Astrocyte (in vitro differentiated cells and primary cell): Measurements from ENCODE around the gene SHC3. TPM values are rescaled to one million over a fixed set of nuclear protein-coding genes. Genes with fewer than 3 reads are reported as not detected.

ENCODE experiments used
- DNase-seq: peaks from one replicate; pipeline ENCODE4 v3.0.0-alpha.2; 2010; ENCODE audit warnings: low read depth
- FAIRE-seq: peaks from 2 replicates; lab custom pipeline; 2011; peaks lifted over from hg19 to GRCh38; lab: Jason Lieb, UNC
- H2AFZ ChIP-seq: 2 replicates; pipeline ENCODE4 v1.6.0; 2012; ENCODE audit warnings: low read depth, low read length, inconsistent platforms
- H3K27ac ChIP-seq: 2 replicates; pipeline ENCODE4 v1.5.1; 2011; ENCODE audit warnings: low read depth, low read length, inconsistent platforms
- H3K27me3 ChIP-seq: 2 replicates; pipeline ENCODE4 v1.6.0; 2011; ENCODE audit warnings: low read length, inconsistent platforms; ENCODE audit not compliant: insufficient read depth
- H3K36me3 ChIP-seq: 2 replicates; pipeline ENCODE4 v1.5.1; 2011; ENCODE audit warnings: low read length, inconsistent platforms; ENCODE audit not compliant: insufficient read depth
- H3K4me1 ChIP-seq: 2 replicates; pipeline ENCODE4 v1.5.1; 2011; ENCODE audit warnings: low read length, inconsistent platforms; ENCODE audit not compliant: insufficient read depth
- H3K4me2 ChIP-seq: 2 replicates; pipeline ENCODE4 v1.6.0; 2012; ENCODE audit warnings: low read length, inconsistent platforms
- H3K4me3 ChIP-seq: 2 replicates; pipeline ENCODE4 v1.5.1; 2011; ENCODE audit warnings: low read depth, mild to moderate bottlenecking, low read length, inconsistent platforms; ENCODE audit not compliant: insufficient read depth
- H3K79me2 ChIP-seq: 2 replicates; pipeline ENCODE4 v1.6.0; 2012; ENCODE audit warnings: mild to moderate bottlenecking, low read length, inconsistent platforms; ENCODE audit not compliant: insufficient read depth
- H3K9ac ChIP-seq: 2 replicates; pipeline ENCODE4 v1.6.0; 2012; ENCODE audit warnings: mild to moderate bottlenecking, low read length, inconsistent platforms
- H3K9me3 ChIP-seq: 2 replicates; pipeline ENCODE4 v1.5.1; 2012; ENCODE audit warnings: low read depth, mild to moderate bottlenecking, low read length, inconsistent platforms; ENCODE audit not compliant: insufficient read depth
- H4K20me1 ChIP-seq: 2 replicates; pipeline ENCODE4 v1.6.0; 2012; ENCODE audit warnings: low read length, inconsistent platforms; ENCODE audit not compliant: insufficient read depth
- H3K27ac Mint-ChIP-seq: one replicate; pipeline ENCODE4 v1.8.0; 2021; ENCODE audit warnings: mild to moderate bottlenecking, mixed read lengths; ENCODE audit not compliant: unreplicated experiment
- H3K27me3 Mint-ChIP-seq: one replicate; pipeline ENCODE4 v1.8.0; 2021; ENCODE audit warnings: low read depth, mixed read lengths; ENCODE audit not compliant: unreplicated experiment
- H3K36me3 Mint-ChIP-seq: one replicate; pipeline ENCODE4 v1.8.0; 2021; ENCODE audit warnings: low read depth, mixed read lengths; ENCODE audit not compliant: unreplicated experiment
- H3K4me1 Mint-ChIP-seq: one replicate; pipeline ENCODE4 v1.8.0; 2021; ENCODE audit warnings: low read depth, mixed read lengths; ENCODE audit not compliant: unreplicated experiment
- H3K4me3 Mint-ChIP-seq: one replicate; pipeline ENCODE4 v1.8.0; 2021; ENCODE audit warnings: mild to moderate bottlenecking, moderate library complexity, mixed read lengths; ENCODE audit not compliant: unreplicated experiment
- H3K9me3 Mint-ChIP-seq: one replicate; pipeline ENCODE4 v1.8.0; 2021; ENCODE audit warnings: mild to moderate bottlenecking, mixed read lengths; ENCODE audit not compliant: unreplicated experiment
- EZH2 ChIP-seq: IDR thresholded peaks from 2 replicates; pipeline ENCODE4 v1.6.1; 2012; ENCODE audit warnings: mild to moderate bottlenecking, low read length, inconsistent platforms; ENCODE audit not compliant: insufficient read depth
- total RNA-seq: library from RNA; stranded (reverse); gene quantifications from 2 replicates; pipeline ENCODE4 v1.2.1, GENCODE V29; 2021
- TF ChIP-seq, protein P1 (sequence below): IDR thresholded peaks from 2 replicates; pipeline ENCODE4 v1.5.1; 2011; ENCODE audit warnings: low read depth, mild to moderate bottlenecking, inconsistent platforms, low read length, moderate library complexity; ENCODE audit not compliant: insufficient read depth

The SHC3 gene
- total RNA-seq, 1 donor from 2014 or later: 4.6 TPM

DNA sequence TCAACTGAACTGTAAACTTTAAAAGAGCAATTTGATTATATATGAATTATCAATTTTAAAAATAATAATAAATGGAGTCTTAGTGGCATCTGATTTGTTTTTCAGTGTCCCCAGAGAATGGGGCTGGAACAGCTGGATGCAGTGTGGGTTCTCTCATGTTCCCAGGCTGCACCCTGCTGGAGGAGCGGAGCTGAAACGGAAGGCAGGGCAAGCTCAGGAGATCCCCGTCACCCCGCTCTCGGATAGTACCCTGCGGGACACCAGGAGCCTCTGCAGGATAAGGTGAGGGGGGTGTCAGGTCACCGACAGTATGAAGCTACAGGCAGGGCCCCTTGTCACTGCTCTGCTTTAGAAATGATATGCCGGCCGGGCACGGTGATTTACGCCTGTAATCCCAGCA, 130.0 kb downstream of the SHC3 start:
- peaks cover 26% of the 10 kb centered on the region for H3K36me3 ChIP-seq
- no peaks in the 10 kb centered on the region for H3K4me1 ChIP-seq
- no peaks in the 10 kb centered on the region for H3K9me3 Mint-ChIP-seq
- H3K4me2 ChIP-seq: no peak overlapping the region
- TF ChIP-seq, protein P1, sequence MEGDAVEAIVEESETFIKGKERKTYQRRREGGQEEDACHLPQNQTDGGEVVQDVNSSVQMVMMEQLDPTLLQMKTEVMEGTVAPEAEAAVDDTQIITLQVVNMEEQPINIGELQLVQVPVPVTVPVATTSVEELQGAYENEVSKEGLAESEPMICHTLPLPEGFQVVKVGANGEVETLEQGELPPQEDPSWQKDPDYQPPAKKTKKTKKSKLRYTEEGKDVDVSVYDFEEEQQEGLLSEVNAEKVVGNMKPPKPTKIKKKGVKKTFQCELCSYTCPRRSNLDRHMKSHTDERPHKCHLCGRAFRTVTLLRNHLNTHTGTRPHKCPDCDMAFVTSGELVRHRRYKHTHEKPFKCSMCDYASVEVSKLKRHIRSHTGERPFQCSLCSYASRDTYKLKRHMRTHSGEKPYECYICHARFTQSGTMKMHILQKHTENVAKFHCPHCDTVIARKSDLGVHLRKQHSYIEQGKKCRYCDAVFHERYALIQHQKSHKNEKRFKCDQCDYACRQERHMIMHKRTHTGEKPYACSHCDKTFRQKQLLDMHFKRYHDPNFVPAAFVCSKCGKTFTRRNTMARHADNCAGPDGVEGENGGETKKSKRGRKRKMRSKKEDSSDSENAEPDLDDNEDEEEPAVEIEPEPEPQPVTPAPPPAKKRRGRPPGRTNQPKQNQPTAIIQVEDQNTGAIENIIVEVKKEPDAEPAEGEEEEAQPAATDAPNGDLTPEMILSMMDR: no peak
- no peak for TF ChIP-seq EZH2
- H3K4me3 Mint-ChIP-seq: no peak overlapping the region
- FAIRE-seq (no peak), DNase-seq (no peak)
- H3K79me2 ChIP-seq: no peaks in the 10 kb centered on the region
- H3K4me1 Mint-ChIP-seq: no peaks in the 10 kb centered on the region
- no peaks in the 10 kb centered on the region for H3K27me3 Mint-ChIP-seq
- no peak overlapping the region for H3K27ac ChIP-seq
- no peak overlapping the region for H3K4me3 ChIP-seq
- H3K36me3 Mint-ChIP-seq: peaks cover 5% of the 10 kb centered on the region
- no peaks in the 10 kb centered on the region for H3K27me3 ChIP-seq
- H3K9ac ChIP-seq: no peak overlapping the region
- no peaks in the 10 kb centered on the region for H3K9me3 ChIP-seq
- no peak overlapping the region for H2AFZ ChIP-seq
- no peaks in the 10 kb centered on the region for H4K20me1 ChIP-seq
- no peak overlapping the region for H3K27ac Mint-ChIP-seq

DNA sequence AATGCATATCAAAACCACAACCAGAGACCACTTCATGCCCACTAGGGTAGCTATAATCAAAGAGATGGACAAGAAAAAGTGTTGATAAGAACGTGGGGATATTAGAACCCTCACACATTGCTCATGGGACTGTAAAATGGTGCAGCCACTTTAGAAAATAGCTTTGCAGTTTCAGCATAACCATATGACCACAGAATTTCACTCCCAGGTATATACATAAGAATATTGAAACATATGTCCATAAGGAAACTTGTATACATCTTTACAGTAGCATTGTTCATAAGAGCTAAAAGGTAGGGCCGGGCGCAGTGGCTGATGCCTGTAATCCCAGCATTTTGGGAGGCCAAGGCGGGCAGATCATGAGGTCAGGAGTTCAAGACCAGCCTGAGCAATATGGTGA, 131.0 kb downstream of the SHC3 start:
- Histone ChIP-seq H3K4me2 (no peak overlapping the region), H3K27ac (no peak overlapping the region), H3K79me2 (no peaks in the 10 kb centered on the region), H3K4me3 (no peak overlapping the region), H3K36me3 (peaks cover 26% of the 10 kb centered on the region), H2AFZ (no peak overlapping the region), H3K27me3 (no peaks in the 10 kb centered on the region), H4K20me1 (no peaks in the 10 kb centered on the region), H3K9ac (no peak overlapping the region), H3K4me1 (no peaks in the 10 kb centered on the region), H3K9me3 (no peaks in the 10 kb centered on the region)
- no peaks in the 10 kb centered on the region for H3K27me3 Mint-ChIP-seq
- H3K4me1 Mint-ChIP-seq: no peaks in the 10 kb centered on the region
- no peaks in the 10 kb centered on the region for H3K9me3 Mint-ChIP-seq
- TF ChIP-seq EZH2: no peak
- no peak overlapping the region for H3K4me3 Mint-ChIP-seq
- H3K27ac Mint-ChIP-seq: no peak overlapping the region
- DNase-seq (no peak), FAIRE-seq (no peak)
- peaks cover 5% of the 10 kb centered on the region for H3K36me3 Mint-ChIP-seq

DNA sequence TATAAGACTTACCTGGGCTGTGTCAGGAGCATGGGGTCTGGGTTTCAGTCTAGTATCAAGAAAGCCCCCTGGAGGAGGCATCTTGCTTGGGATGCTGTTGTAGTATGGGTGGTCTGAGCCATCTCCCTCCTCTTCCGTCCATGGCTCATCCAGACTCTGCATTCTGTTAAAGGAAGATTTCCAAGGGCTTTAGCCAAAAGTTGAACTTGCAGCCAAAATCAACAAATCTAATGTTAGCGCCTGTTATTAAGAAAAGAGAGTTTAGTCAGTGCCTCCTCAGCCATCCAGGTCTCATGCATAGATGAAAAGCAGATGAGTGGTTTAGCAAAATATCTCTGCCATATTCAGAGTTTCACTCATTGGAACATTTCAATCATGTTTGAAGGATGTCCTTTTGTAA, 131.8 kb downstream of the SHC3 start:
- no peaks in the 10 kb centered on the region for H3K9me3 ChIP-seq
- H3K4me1 ChIP-seq: no peaks in the 10 kb centered on the region
- TF ChIP-seq EZH2: no peak
- TF ChIP-seq, protein P1: no peak
- no peak overlapping the region for H3K27ac Mint-ChIP-seq
- H3K4me3 ChIP-seq: no peak overlapping the region
- DNase-seq (peak; percentile 60), FAIRE-seq (peak; percentile 17)
- H3K4me2 ChIP-seq: peak overlapping the region; percentile 25
- H3K9me3 Mint-ChIP-seq: no peaks in the 10 kb centered on the region
- H3K4me1 Mint-ChIP-seq: no peaks in the 10 kb centered on the region
- no peaks in the 10 kb centered on the region for H3K79me2 ChIP-seq
- peaks cover 5% of the 10 kb centered on the region for H3K36me3 Mint-ChIP-seq
- H2AFZ ChIP-seq: no peak overlapping the region
- no peak overlapping the region for H3K4me3 Mint-ChIP-seq
- H3K27me3 Mint-ChIP-seq: no peaks in the 10 kb centered on the region
- no peak overlapping the region for H3K9ac ChIP-seq
- no peaks in the 10 kb centered on the region for H4K20me1 ChIP-seq
- no peaks in the 10 kb centered on the region for H3K27me3 ChIP-seq
- no peak overlapping the region for H3K27ac ChIP-seq
- peaks cover 26% of the 10 kb centered on the region for H3K36me3 ChIP-seq
